ENCODE data around the gene CIZ1.

Gene CIZ1

GRCh38 chr9:128203707-128204551, 12.6 kb upstream of the CIZ1 start:
- no peak for TF ChIP-seq CTCF (IDR thresholded peaks at IDR 0.05; ENCODE audit: low read depth, low read length)
- peak overlapping the region; percentile 68 for H3K4me3 ChIP-seq (ENCODE audit: low read depth, low read length)

GRCh38 chr9:128203024-128203706, 11.8 kb upstream of the CIZ1 start, which contains the start of gene DNM1:
Gene DNM1 (plus strand): TSS chr9:128203379. CDS start chr9:128203471, 92 bp downstream.
- H3K4me3 ChIP-seq (ENCODE audit: low read depth, low read length), result peak within 1 kb of the TSS; percentile 68

GRCh38 chr9:128202648-128203023, 11.3 kb upstream of the CIZ1 start:
- H3K4me3 ChIP-seq (ENCODE audit: low read depth, low read length), result no peak overlapping the region
- TF ChIP-seq CTCF (IDR thresholded peaks at IDR 0.05; ENCODE audit: low read depth, low read length), result no peak

More at GRCh38 chr9:128203024-128203706, 11.8 kb upstream of the CIZ1 start, which contains the start of gene DNM1:
- peak; percentile 53 for TF ChIP-seq CTCF (IDR thresholded peaks at IDR 0.05; ENCODE audit: low read depth, low read length)

GRCh38 chr9:128201441-128202369, 10.3 kb upstream of the CIZ1 start:
- no peak overlapping the region for H3K4me3 ChIP-seq (ENCODE audit: low read depth, low read length)
- no peak for TF ChIP-seq CTCF (IDR thresholded peaks at IDR 0.05; ENCODE audit: low read depth, low read length)

- no peak for TF ChIP-seq CTCF (IDR thresholded peaks at IDR 0.05; ENCODE audit: low read depth, low read length)
- no peak overlapping the region for H3K4me3 ChIP-seq (ENCODE audit: low read depth, low read length)
Measured at GRCh38 chr9:128193469-128194096, 2.2 kb upstream of the CIZ1 start.

GRCh38 chr9:128192601-128193371, 1.4 kb upstream of the CIZ1 start:
- peak; percentile 6; the same call in 1 of the 2 replicates for TF ChIP-seq CTCF (IDR thresholded peaks at IDR 0.05; ENCODE audit: low read depth, low read length)
- no peak overlapping the region; the same call in 1 of the 2 replicates for H3K4me3 ChIP-seq (ENCODE audit: low read depth, low read length)
